ENCODE data around the gene ANP32E. TPM values are rescaled to one million over a fixed set of nuclear protein-coding genes. Genes with fewer than 3 reads are reported as not detected.

The ANP32E gene
- polyA plus RNA-seq, 2 donors: 14.5 to 16.9 TPM

- no peak overlapping the region for H3K4me3 ChIP-seq (ENCODE audit: low read depth in 1 of 2, low read length in 2 of 2)
- H3K9me3 ChIP-seq (ENCODE audit: control insufficient read depth in 2 of 2, insufficient read depth in 1 of 2, low read depth in 1 of 2, low read length in 1 of 2): no peaks in the 10 kb centered on the region
- 87 to 91% methylated on average over 11 of the region's 11 CpGs for WGBS, 2 donors
- H3K36me3 ChIP-seq (ENCODE audit: control insufficient read depth in 2 of 2, insufficient read depth in 2 of 2, low read length in 1 of 2): no peaks in the 10 kb centered on the region
- no peaks in the 10 kb centered on the region for H3K4me1 ChIP-seq (ENCODE audit: control insufficient read depth in 2 of 2, insufficient read depth in 2 of 2, low read length in 1 of 2)
- H3K27me3 ChIP-seq (ENCODE audit: control insufficient read depth in 1 of 2, insufficient read depth in 2 of 2, low read length in 2 of 2): no peaks in the 10 kb centered on the region
- H3K27ac ChIP-seq (ENCODE audit: low read depth in 2 of 2, low read length in 1 of 2): no peak overlapping the region
Measured at GRCh38 chr1:150182247-150182646, 53.7 kb downstream of the ANP32E start.

GRCh38 chr1:150180474-150180873, 55.4 kb downstream of the ANP32E start:
- 68 to 69% methylated on average over 5 of the region's 5 CpGs for WGBS, 2 donors

GRCh38 chr1:150179867-150180266, 56.0 kb downstream of the ANP32E start:
- H3K27me3 ChIP-seq (ENCODE audit: control insufficient read depth in 1 of 2, insufficient read depth in 2 of 2, low read length in 2 of 2): no peaks in the 10 kb centered on the region
- H3K9me3 ChIP-seq (ENCODE audit: control insufficient read depth in 2 of 2, insufficient read depth in 1 of 2, low read depth in 1 of 2, low read length in 1 of 2): no peaks in the 10 kb centered on the region
- H3K36me3 ChIP-seq (ENCODE audit: control insufficient read depth in 2 of 2, insufficient read depth in 2 of 2, low read length in 1 of 2): no peaks in the 10 kb centered on the region
- no peak overlapping the region for H3K4me3 ChIP-seq (ENCODE audit: low read depth in 1 of 2, low read length in 2 of 2)
- WGBS, 2 donors: 92% methylated on average over 7 of the region's 7 CpGs
- no peak overlapping the region for H3K27ac ChIP-seq (ENCODE audit: low read depth in 2 of 2, low read length in 1 of 2)
- H3K4me1 ChIP-seq (ENCODE audit: control insufficient read depth in 2 of 2, insufficient read depth in 2 of 2, low read length in 1 of 2): no peaks in the 10 kb centered on the region

More at GRCh38 chr1:150180474-150180873, 55.4 kb downstream of the ANP32E start:
- H3K4me1 ChIP-seq (ENCODE audit: control insufficient read depth in 2 of 2, insufficient read depth in 2 of 2, low read length in 1 of 2): no peaks in the 10 kb centered on the region
- no peaks in the 10 kb centered on the region for H3K36me3 ChIP-seq (ENCODE audit: control insufficient read depth in 2 of 2, insufficient read depth in 2 of 2, low read length in 1 of 2)
- H3K9me3 ChIP-seq (ENCODE audit: control insufficient read depth in 2 of 2, insufficient read depth in 1 of 2, low read depth in 1 of 2, low read length in 1 of 2): no peaks in the 10 kb centered on the region
- H3K4me3 ChIP-seq (ENCODE audit: low read depth in 1 of 2, low read length in 2 of 2): no peak overlapping the region
- no peak overlapping the region for H3K27ac ChIP-seq (ENCODE audit: low read depth in 2 of 2, low read length in 1 of 2)
- no peaks in the 10 kb centered on the region for H3K27me3 ChIP-seq (ENCODE audit: control insufficient read depth in 1 of 2, insufficient read depth in 2 of 2, low read length in 2 of 2)

GRCh38 chr1:150178548-150178947, 57.4 kb downstream of the ANP32E start:
- Histone ChIP-seq H3K9me3 (ENCODE audit: control insufficient read depth in 2 of 2, insufficient read depth in 1 of 2, low read depth in 1 of 2, low read length in 1 of 2) (no peaks in the 10 kb centered on the region), H3K4me1 (ENCODE audit: control insufficient read depth in 2 of 2, insufficient read depth in 2 of 2, low read length in 1 of 2) (no peaks in the 10 kb centered on the region), H3K27me3 (ENCODE audit: control insufficient read depth in 1 of 2, insufficient read depth in 2 of 2, low read length in 2 of 2) (no peaks in the 10 kb centered on the region), H3K27ac (ENCODE audit: low read depth in 2 of 2, low read length in 1 of 2) (no peak overlapping the region), H3K36me3 (ENCODE audit: control insufficient read depth in 2 of 2, insufficient read depth in 2 of 2, low read length in 1 of 2) (no peaks in the 10 kb centered on the region), H3K4me3 (ENCODE audit: low read depth in 1 of 2, low read length in 2 of 2) (no peak overlapping the region)

- peaks cover 0 to 2% of the 10 kb centered on the region in 2 donors for H3K4me1 ChIP-seq (ENCODE audit: control insufficient read depth in 2 of 2, insufficient read depth in 2 of 2, low read length in 1 of 2)
- 62 to 70% methylated on average over 3 of the region's 3 CpGs for WGBS, 2 donors
- no peaks in the 10 kb centered on the region for H3K36me3 ChIP-seq (ENCODE audit: control insufficient read depth in 2 of 2, insufficient read depth in 2 of 2, low read length in 1 of 2)
- H3K4me3 ChIP-seq (ENCODE audit: low read depth in 1 of 2, low read length in 2 of 2): no peak overlapping the region
- H3K9me3 ChIP-seq (ENCODE audit: control insufficient read depth in 2 of 2, insufficient read depth in 1 of 2, low read depth in 1 of 2, low read length in 1 of 2): no peaks in the 10 kb centered on the region
- H3K27ac ChIP-seq (ENCODE audit: low read depth in 2 of 2, low read length in 1 of 2): no peak overlapping the region
- H3K27me3 ChIP-seq (ENCODE audit: control insufficient read depth in 1 of 2, insufficient read depth in 2 of 2, low read length in 2 of 2): no peaks in the 10 kb centered on the region
Measured at GRCh38 chr1:150176593-150176992, 59.3 kb downstream of the ANP32E start.

GRCh38 chr1:150173141-150173585, 62.7 kb downstream of the ANP32E start:
- no peak overlapping the region for H3K27ac ChIP-seq (ENCODE audit: low read depth in 2 of 2, low read length in 1 of 2)

GRCh38 chr1:150171801-150172200, 64.1 kb downstream of the ANP32E start:
- Histone ChIP-seq H3K36me3 (ENCODE audit: control insufficient read depth in 2 of 2, insufficient read depth in 2 of 2, low read length in 1 of 2) (no peaks in the 10 kb centered on the region), H3K4me3 (ENCODE audit: low read depth in 1 of 2, low read length in 2 of 2) (no peak overlapping the region), H3K9me3 (ENCODE audit: control insufficient read depth in 2 of 2, insufficient read depth in 1 of 2, low read depth in 1 of 2, low read length in 1 of 2) (no peaks in the 10 kb centered on the region), H3K4me1 (ENCODE audit: control insufficient read depth in 2 of 2, insufficient read depth in 2 of 2, low read length in 1 of 2) (peaks cover 0 to 2% of the 10 kb centered on the region in 2 donors), H3K27me3 (ENCODE audit: control insufficient read depth in 1 of 2, insufficient read depth in 2 of 2, low read length in 2 of 2) (no peaks in the 10 kb centered on the region), H3K27ac (ENCODE audit: low read depth in 2 of 2, low read length in 1 of 2) (no peak overlapping the region)
- WGBS, 2 donors: 64 to 86% methylated on average over 2 of the region's 2 CpGs

More at GRCh38 chr1:150173141-150173585, 62.7 kb downstream of the ANP32E start:
- Histone ChIP-seq H3K27me3 (ENCODE audit: control insufficient read depth in 1 of 2, insufficient read depth in 2 of 2, low read length in 2 of 2) (no peaks in the 10 kb centered on the region), H3K4me3 (ENCODE audit: low read depth in 1 of 2, low read length in 2 of 2) (no peak overlapping the region), H3K4me1 (ENCODE audit: control insufficient read depth in 2 of 2, insufficient read depth in 2 of 2, low read length in 1 of 2) (peaks cover 0 to 2% of the 10 kb centered on the region in 2 donors), H3K36me3 (ENCODE audit: control insufficient read depth in 2 of 2, insufficient read depth in 2 of 2, low read length in 1 of 2) (no peaks in the 10 kb centered on the region), H3K9me3 (ENCODE audit: control insufficient read depth in 2 of 2, insufficient read depth in 1 of 2, low read depth in 1 of 2, low read length in 1 of 2) (no peaks in the 10 kb centered on the region)
- 74 to 82% methylated on average over 7 of the region's 7 CpGs for WGBS, 2 donors

GRCh38 chr1:150168960-150169601, 66.8 kb downstream of the ANP32E start:
- WGBS, 2 donors: 13 to 15% methylated on average over 6 of the region's 6 CpGs
- no peak overlapping the region for H3K27ac ChIP-seq (ENCODE audit: low read depth in 2 of 2, low read length in 1 of 2)
- H3K4me3 ChIP-seq (ENCODE audit: low read depth in 1 of 2, low read length in 2 of 2): no peak overlapping the region
- H3K4me1 ChIP-seq (ENCODE audit: control insufficient read depth in 2 of 2, insufficient read depth in 2 of 2, low read length in 1 of 2): peaks cover 0 to 2% of the 10 kb centered on the region in 2 donors
- no peaks in the 10 kb centered on the region for H3K27me3 ChIP-seq (ENCODE audit: control insufficient read depth in 1 of 2, insufficient read depth in 2 of 2, low read length in 2 of 2)
- H3K9me3 ChIP-seq (ENCODE audit: control insufficient read depth in 2 of 2, insufficient read depth in 1 of 2, low read depth in 1 of 2, low read length in 1 of 2): no peaks in the 10 kb centered on the region
- no peaks in the 10 kb centered on the region for H3K36me3 ChIP-seq (ENCODE audit: control insufficient read depth in 2 of 2, insufficient read depth in 2 of 2, low read length in 1 of 2)

Measured in esophagus (tissue), 2 donors.